Measurements from ENCODE around the gene COX6A1.

GRCh38 chr12:120397824-120398540, 39.9 kb upstream of the COX6A1 start:
- TF ChIP-seq YY1 (IDR thresholded peaks at IDR 0.05; ENCODE audit: extremely low read depth, insufficient replicate concordance, low read depth, low read length) (no peak), CTCF (IDR thresholded peaks at IDR 0.05 in 2 of 3, conservative IDR thresholded peaks at IDR 0.05 in 1 of 3; ENCODE audit: borderline replicate concordance in 1 of 3, insufficient read depth in 1 of 3, low read depth in 2 of 3, low read length in 2 of 3) (no peak), ELF1 (IDR thresholded peaks at IDR 0.05; ENCODE audit: borderline replicate concordance, low read depth) (no peak), SIN3A (IDR thresholded peaks at IDR 0.05; ENCODE audit: low read depth) (no peak), ZBTB33 (IDR thresholded peaks at IDR 0.05; ENCODE audit: extremely low read depth, insufficient replicate concordance, low read length) (no peak), RAD21 (IDR thresholded peaks at IDR 0.05; ENCODE audit: low read depth) (no peak), EZH2 (IDR thresholded peaks at IDR 0.05) (no peak), POLR2A (IDR thresholded peaks at IDR 0.05; ENCODE audit: borderline replicate concordance, extremely low read depth, insufficient read depth, insufficient read length) (no peak), POLR2AphosphoS5 (IDR thresholded peaks at IDR 0.05; ENCODE audit: low read depth, low read length) (no peak), EZH2phosphoT487 (IDR thresholded peaks at IDR 0.05; ENCODE audit: borderline replicate concordance) (no peak), SP1 (IDR thresholded peaks at IDR 0.05; ENCODE audit: low read depth) (no peak), SRF (IDR thresholded peaks at IDR 0.05; ENCODE audit: low read depth) (no peak), ATF3 (IDR thresholded peaks at IDR 0.05) (no peak)

Data from HCT116 (cell line).